SK-N-SH treated with all-trans-retinoic acid at 6 μM for 48 hours (cell line): ENCODE data around the gene HMCN2.

Source experiments
- ATAC-seq: fragments of 200-7000 bp; cut with Tn5 transposase; 3 replicates; pipeline ENCODE4 v1.9.1; 2020; ENCODE audit warnings: mild to moderate bottlenecking, moderate library complexity
- ARNTL ChIP-seq: fragments of 450-650 bp; formaldehyde crosslinking; IDR thresholded peaks from 2 replicates; pipeline ENCODE4 v1.5.0; 2020; ENCODE audit warnings: low read depth, mild to moderate bottlenecking, moderate library complexity, borderline replicate concordance
- BACH2 ChIP-seq: fragments of 250-450 bp; sonication (Bioruptor Pico); IDR thresholded peaks from 2 replicates; pipeline ENCODE4 v1.9.0; 2021; ENCODE audit warnings: mild to moderate bottlenecking, borderline replicate concordance
- CSDC2 ChIP-seq: fragments of 250-450 bp; sonication (Bioruptor Pico); IDR thresholded peaks from 2 replicates; pipeline ENCODE4 v1.5.0; 2020; ENCODE audit warnings: mild to moderate bottlenecking, moderate library complexity
- ESRRG ChIP-seq: fragments of 250-450 bp; sonication (Bioruptor Pico); IDR thresholded peaks from 2 replicates; pipeline ENCODE4 v1.6.1; 2021; ENCODE audit warnings: mild to moderate bottlenecking
- GLIS3 ChIP-seq: fragments of 250-450 bp; sonication (Bioruptor Pico); IDR thresholded peaks from 2 replicates; pipeline ENCODE4 v1.5.0; 2020; ENCODE audit warnings: mild to moderate bottlenecking, moderate library complexity
- ISL1 ChIP-seq: fragments of 250-450 bp; sonication (Bioruptor Pico); IDR thresholded peaks from 2 replicates; pipeline ENCODE4 v2.1.2; 2022; ENCODE audit warnings: mild to moderate bottlenecking, moderate library complexity
- OSR1 ChIP-seq: fragments of 250-450 bp; sonication (Bioruptor Pico); IDR thresholded peaks from 2 replicates; pipeline ENCODE4 v1.8.0; 2022; ENCODE audit warnings: moderate library complexity, mild to moderate bottlenecking, inconsistent platforms
- POU6F1 ChIP-seq: fragments of 250-450 bp; sonication (Bioruptor Pico); IDR thresholded peaks from 2 replicates; pipeline ENCODE4 v1.8.0; 2021; ENCODE audit warnings: low read depth, mild to moderate bottlenecking, moderate library complexity, borderline replicate concordance
- PPARA ChIP-seq: fragments of 250-450 bp; sonication (Bioruptor Pico); IDR thresholded peaks from 2 replicates; pipeline ENCODE4 v1.5.0; 2020; ENCODE audit warnings: mild to moderate bottlenecking, borderline replicate concordance
- RARB ChIP-seq: fragments of 250-450 bp; sonication (Bioruptor Pico); IDR thresholded peaks from 2 replicates; pipeline ENCODE4 v1.8.0; 2021; ENCODE audit warnings: mild to moderate bottlenecking, moderate library complexity
- SNAI2 ChIP-seq: fragments of 250-450 bp; sonication (Bioruptor Pico); IDR thresholded peaks from 2 replicates; pipeline ENCODE4 v1.5.0; 2020; ENCODE audit warnings: mild to moderate bottlenecking, moderate library complexity
- TCF4 ChIP-seq: fragments of 250-450 bp; sonication (Bioruptor Pico); IDR thresholded peaks from 2 replicates; pipeline ENCODE4 v1.8.0; 2021; ENCODE audit warnings: mild to moderate bottlenecking, moderate library complexity, borderline replicate concordance
- TOX ChIP-seq: fragments of 250-450 bp; sonication (Bioruptor Pico); IDR thresholded peaks from 2 replicates; pipeline ENCODE4 v1.8.0; 2021; ENCODE audit warnings: mild to moderate bottlenecking, moderate library complexity, borderline replicate concordance
- ZC3H10 ChIP-seq: fragments of 250-450 bp; sonication (Bioruptor Pico); IDR thresholded peaks from 2 replicates; pipeline ENCODE4 v1.5.1; 2021; ENCODE audit warnings: mild to moderate bottlenecking, moderate library complexity
- ZFP3 ChIP-seq: fragments of 250-450 bp; sonication (Bioruptor Pico); IDR thresholded peaks from 2 replicates; pipeline ENCODE4 v1.5.0; 2020; ENCODE audit warnings: mild to moderate bottlenecking, moderate library complexity
- ZFP30 ChIP-seq: fragments of 450-650 bp; formaldehyde crosslinking; IDR thresholded peaks from 2 replicates; pipeline ENCODE4 v1.5.0; 2022; ENCODE audit warnings: mild to moderate bottlenecking, moderate library complexity
- ZNF565 ChIP-seq: fragments of 450-650 bp; formaldehyde crosslinking; conservative IDR thresholded peaks from 2 replicates; pipeline ENCODE4 v1.5.0; 2020; ENCODE audit warnings: low read depth, mild to moderate bottlenecking, moderate library complexity
- ZNF70 ChIP-seq: fragments of 450-650 bp; formaldehyde crosslinking; IDR thresholded peaks from 2 replicates; pipeline ENCODE4 v1.5.0; 2020; ENCODE audit warnings: mild to moderate bottlenecking, moderate library complexity
- ZNF8 ChIP-seq: fragments of 450-650 bp; formaldehyde crosslinking; IDR thresholded peaks from 2 replicates; pipeline ENCODE4 v1.5.0; 2020; ENCODE audit warnings: mild to moderate bottlenecking, moderate library complexity
- TF ChIP-seq, protein P1 (sequence below): fragments of 250-450 bp; sonication (Bioruptor Pico); IDR thresholded peaks from 2 replicates; pipeline ENCODE4 v1.5.0; 2020; ENCODE audit warnings: mild to moderate bottlenecking, moderate library complexity
- TF ChIP-seq, protein P2 (sequence below): fragments of 250-450 bp; sonication (Bioruptor Pico); IDR thresholded peaks from 2 replicates; pipeline ENCODE4 v1.5.1; 2021; ENCODE audit warnings: mild to moderate bottlenecking, moderate library complexity
- TF ChIP-seq, protein P3 (sequence below): fragments of 250-450 bp; sonication (Bioruptor Pico); IDR thresholded peaks from 2 replicates; pipeline ENCODE4 v1.5.1; 2020; ENCODE audit warnings: low read depth, mild to moderate bottlenecking, moderate library complexity
- TF ChIP-seq, protein P4 (sequence below): fragments of 250-450 bp; sonication (Bioruptor Pico); IDR thresholded peaks from 2 replicates; pipeline ENCODE4 v1.8.0; 2020; ENCODE audit warnings: mild to moderate bottlenecking, moderate library complexity, borderline replicate concordance

Gene HMCN2

DNA sequence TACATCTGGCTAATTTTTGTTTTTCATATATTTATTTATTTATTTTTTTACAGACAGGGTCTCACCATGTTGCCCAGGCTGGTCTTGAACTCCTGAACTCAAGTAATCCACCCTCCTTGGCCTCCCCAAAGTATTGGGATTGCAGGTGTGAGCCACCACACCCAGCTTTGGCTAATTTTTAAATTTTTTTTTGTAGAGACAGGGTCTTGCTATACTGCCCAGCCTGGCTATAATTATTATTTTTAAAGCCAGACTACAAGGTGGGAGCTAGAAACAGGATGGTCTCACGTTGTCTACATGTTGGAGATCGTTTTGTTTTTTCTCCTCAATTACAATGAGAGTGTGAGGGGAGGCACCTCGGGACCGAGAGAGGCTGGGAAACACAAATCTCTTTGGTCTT, 203.0 kb downstream of the HMCN2 start:
- TF ChIP-seq PPARA (CRISPR knock-in tag) = no peak
- no peak for TF ChIP-seq ZFP30 (CRISPR knock-in tag)
- TF ChIP-seq ARNTL (CRISPR knock-in tag) = no peak
- TF ChIP-seq, protein P1, sequence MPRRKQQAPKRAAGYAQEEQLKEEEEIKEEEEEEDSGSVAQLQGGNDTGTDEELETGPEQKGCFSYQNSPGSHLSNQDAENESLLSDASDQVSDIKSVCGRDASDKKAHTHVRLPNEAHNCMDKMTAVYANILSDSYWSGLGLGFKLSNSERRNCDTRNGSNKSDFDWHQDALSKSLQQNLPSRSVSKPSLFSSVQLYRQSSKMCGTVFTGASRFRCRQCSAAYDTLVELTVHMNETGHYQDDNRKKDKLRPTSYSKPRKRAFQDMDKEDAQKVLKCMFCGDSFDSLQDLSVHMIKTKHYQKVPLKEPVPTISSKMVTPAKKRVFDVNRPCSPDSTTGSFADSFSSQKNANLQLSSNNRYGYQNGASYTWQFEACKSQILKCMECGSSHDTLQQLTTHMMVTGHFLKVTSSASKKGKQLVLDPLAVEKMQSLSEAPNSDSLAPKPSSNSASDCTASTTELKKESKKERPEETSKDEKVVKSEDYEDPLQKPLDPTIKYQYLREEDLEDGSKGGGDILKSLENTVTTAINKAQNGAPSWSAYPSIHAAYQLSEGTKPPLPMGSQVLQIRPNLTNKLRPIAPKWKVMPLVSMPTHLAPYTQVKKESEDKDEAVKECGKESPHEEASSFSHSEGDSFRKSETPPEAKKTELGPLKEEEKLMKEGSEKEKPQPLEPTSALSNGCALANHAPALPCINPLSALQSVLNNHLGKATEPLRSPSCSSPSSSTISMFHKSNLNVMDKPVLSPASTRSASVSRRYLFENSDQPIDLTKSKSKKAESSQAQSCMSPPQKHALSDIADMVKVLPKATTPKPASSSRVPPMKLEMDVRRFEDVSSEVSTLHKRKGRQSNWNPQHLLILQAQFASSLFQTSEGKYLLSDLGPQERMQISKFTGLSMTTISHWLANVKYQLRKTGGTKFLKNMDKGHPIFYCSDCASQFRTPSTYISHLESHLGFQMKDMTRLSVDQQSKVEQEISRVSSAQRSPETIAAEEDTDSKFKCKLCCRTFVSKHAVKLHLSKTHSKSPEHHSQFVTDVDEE (CRISPR knock-in tag) = no peak
- no peak for ATAC-seq

DNA sequence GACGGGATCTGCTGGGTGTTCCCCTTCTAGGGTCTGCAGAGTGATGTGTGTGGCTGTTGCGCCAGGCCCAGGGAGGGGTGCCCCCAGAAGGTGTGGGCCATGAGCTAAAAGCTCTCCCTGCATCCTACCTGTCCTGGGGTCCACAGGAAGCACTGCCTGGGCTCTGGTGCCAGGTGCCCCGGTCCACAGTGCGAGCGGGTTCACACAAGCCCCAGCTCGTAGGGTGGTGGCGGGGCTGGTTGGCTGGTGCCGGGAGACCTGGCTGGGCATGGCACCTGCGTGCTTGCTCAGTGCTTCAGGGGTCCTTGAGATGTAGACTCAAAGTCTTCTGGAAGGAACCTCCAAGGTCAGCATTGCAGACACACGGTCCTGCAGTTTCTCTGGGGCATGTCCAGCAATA, 204.7 kb downstream of the HMCN2 start:
- ATAC-seq = no peak
- TF ChIP-seq ESRRG (CRISPR knock-in tag) = no peak
- TF ChIP-seq TCF4 (CRISPR knock-in tag) = no peak
- TF ChIP-seq BACH2 (CRISPR knock-in tag) = no peak
- no peak for TF ChIP-seq OSR1 (CRISPR knock-in tag)
- TF ChIP-seq, protein P2, sequence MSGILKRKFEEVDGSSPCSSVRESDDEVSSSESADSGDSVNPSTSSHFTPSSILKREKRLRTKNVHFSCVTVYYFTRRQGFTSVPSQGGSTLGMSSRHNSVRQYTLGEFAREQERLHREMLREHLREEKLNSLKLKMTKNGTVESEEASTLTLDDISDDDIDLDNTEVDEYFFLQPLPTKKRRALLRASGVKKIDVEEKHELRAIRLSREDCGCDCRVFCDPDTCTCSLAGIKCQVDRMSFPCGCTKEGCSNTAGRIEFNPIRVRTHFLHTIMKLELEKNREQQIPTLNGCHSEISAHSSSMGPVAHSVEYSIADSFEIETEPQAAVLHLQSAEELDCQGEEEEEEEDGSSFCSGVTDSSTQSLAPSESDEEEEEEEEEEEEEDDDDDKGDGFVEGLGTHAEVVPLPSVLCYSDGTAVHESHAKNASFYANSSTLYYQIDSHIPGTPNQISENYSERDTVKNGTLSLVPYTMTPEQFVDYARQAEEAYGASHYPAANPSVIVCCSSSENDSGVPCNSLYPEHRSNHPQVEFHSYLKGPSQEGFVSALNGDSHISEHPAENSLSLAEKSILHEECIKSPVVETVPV (CRISPR knock-in tag) = no peak
- no peak for TF ChIP-seq ZC3H10 (CRISPR knock-in tag)
- TF ChIP-seq ISL1 (CRISPR knock-in tag) = no peak
- TF ChIP-seq, protein P3, sequence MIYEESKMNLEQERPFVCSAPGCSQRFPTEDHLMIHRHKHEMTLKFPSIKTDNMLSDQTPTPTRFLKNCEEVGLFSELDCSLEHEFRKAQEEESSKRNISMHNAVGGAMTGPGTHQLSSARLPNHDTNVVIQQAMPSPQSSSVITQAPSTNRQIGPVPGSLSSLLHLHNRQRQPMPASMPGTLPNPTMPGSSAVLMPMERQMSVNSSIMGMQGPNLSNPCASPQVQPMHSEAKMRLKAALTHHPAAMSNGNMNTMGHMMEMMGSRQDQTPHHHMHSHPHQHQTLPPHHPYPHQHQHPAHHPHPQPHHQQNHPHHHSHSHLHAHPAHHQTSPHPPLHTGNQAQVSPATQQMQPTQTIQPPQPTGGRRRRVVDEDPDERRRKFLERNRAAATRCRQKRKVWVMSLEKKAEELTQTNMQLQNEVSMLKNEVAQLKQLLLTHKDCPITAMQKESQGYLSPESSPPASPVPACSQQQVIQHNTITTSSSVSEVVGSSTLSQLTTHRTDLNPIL = no peak
- no peak for TF ChIP-seq ZFP3 (CRISPR knock-in tag)
- TF ChIP-seq, protein P4, sequence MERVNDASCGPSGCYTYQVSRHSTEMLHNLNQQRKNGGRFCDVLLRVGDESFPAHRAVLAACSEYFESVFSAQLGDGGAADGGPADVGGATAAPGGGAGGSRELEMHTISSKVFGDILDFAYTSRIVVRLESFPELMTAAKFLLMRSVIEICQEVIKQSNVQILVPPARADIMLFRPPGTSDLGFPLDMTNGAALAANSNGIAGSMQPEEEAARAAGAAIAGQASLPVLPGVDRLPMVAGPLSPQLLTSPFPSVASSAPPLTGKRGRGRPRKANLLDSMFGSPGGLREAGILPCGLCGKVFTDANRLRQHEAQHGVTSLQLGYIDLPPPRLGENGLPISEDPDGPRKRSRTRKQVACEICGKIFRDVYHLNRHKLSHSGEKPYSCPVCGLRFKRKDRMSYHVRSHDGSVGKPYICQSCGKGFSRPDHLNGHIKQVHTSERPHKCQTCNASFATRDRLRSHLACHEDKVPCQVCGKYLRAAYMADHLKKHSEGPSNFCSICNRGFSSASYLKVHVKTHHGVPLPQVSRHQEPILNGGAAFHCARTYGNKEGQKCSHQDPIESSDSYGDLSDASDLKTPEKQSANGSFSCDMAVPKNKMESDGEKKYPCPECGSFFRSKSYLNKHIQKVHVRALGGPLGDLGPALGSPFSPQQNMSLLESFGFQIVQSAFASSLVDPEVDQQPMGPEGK = no peak
- TF ChIP-seq CSDC2 = no peak
- no peak for TF ChIP-seq SNAI2
- no peak for TF ChIP-seq TOX
- TF ChIP-seq POU6F1 = no peak
- no peak for TF ChIP-seq RARB (CRISPR knock-in tag)
- no peak for TF ChIP-seq ZNF70 (CRISPR knock-in tag)

GRCh38 chr9:130470950-130471349, 205.4 kb downstream of the HMCN2 start:
- TF ChIP-seq, protein P1 (CRISPR knock-in tag) = no peak
- no peak for TF ChIP-seq TCF4 (CRISPR knock-in tag)
- TF ChIP-seq, protein P4 = no peak
- no peak for TF ChIP-seq PPARA (CRISPR knock-in tag)
- no peak for TF ChIP-seq ZC3H10 (CRISPR knock-in tag)
- no peak for TF ChIP-seq ISL1 (CRISPR knock-in tag)
- no peak for TF ChIP-seq ZNF565 (CRISPR knock-in tag)
- TF ChIP-seq, protein P3 = no peak
- no peak for TF ChIP-seq SNAI2
- no peak for TF ChIP-seq ZFP30 (CRISPR knock-in tag)
- no peak for TF ChIP-seq CSDC2
- TF ChIP-seq TOX = no peak
- no peak for TF ChIP-seq ARNTL (CRISPR knock-in tag)
- TF ChIP-seq GLIS3 (CRISPR knock-in tag) = no peak
- TF ChIP-seq RARB (CRISPR knock-in tag) = no peak
- TF ChIP-seq ZNF8 (CRISPR knock-in tag) = no peak

More at GRCh38 chr9:130470950-130471349, 205.4 kb downstream of the HMCN2 start:
- no peak for ATAC-seq
